ENCODE results near the gene FIS1. TPM values are rescaled to one million over a fixed set of nuclear protein-coding genes. Genes with fewer than 3 reads are reported as not detected.
"Not testable (repeated sequence)": the region's sequence is repeated elsewhere in the genome, so short reads cannot be mapped to it uniquely, and the experiment has no call there.

Gene FIS1
- total and polyA plus RNA-seq, 10 of the 15 experiments (the other 5 are each of a cell fraction or from before 2014, with no cell fraction given) = 83.4 to 149 (median 108) TPM

DNA sequence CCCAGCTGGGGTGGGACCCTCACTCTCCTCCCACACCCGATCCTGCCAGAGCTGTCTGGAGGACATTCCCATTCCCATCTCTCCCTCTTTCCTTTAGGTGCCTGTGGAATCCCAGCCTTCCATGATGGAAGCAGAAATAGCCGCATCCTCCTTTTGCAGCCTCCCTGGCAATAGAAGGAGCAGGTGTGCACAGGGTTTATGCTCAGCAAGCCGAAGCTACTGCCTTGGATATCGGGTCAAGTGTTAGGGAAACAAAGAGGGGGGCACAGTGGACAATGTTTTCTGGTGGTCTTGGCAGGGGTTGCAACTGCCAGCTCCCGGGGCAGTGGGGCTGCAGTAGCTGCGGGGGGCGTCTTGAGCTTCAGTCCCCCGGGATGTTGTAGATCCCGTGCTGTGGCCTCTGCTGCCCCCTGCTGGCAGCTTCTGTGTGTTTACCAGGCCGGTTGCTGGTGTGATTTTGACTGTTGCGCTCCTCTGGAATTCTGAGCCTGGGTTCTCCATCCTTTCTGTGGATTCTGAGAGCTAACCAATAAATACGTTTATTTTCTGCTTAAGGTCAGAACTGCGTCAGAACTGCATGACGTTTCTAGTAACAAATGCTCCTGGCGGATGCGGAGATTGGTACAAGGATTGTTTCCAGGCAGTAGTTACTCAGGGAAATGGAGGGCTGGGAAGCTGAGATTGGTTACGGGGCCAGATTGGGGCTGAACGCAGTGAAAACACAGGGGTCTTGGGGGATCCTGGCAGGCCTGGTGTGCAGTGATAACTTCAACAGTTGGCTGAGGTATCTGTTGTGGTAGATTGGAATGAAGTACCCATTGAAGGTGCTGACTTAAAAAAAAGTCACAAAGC is 45.5 kb upstream of the FIS1 start:
- FAIRE-seq (peak; percentile 92), ATAC-seq (peak; percentile 83)
- ChIA-PET RAD21 (ENCODE audit: unreplicated experiment) (interaction anchor here (0.5 to 2.4 kb wide), 7 partner anchors 31 to 149 kb away, joined by 3 to 16 read pairs (median 4); partner anchors contain the start of gene IFT22), SMC1A (ENCODE audit: uncharacterized antibody, unreplicated experiment) (interaction anchor here (0.6 to 3.8 kb wide), 9 partner anchors 31 to 520 kb away, joined by 3 to 31 read pairs (median 4); partner anchors contain the start of gene ZNHIT1), CTCF (interaction anchor here (0.7 to 6.1 kb wide), 27 partner anchors 8 to 1425 kb away, joined by 3 to 97 read pairs (median 4); partner anchors contain the start of genes AZGP1, FIS1, IFT22 and PLOD3)
- H3K4me3 ChIP-seq; H2AFZ ChIP-seq (ENCODE audit: control insufficient read depth, low read depth, low read length); intact Hi-C loops (cut with micrococcal nuclease; ENCODE audit: unreplicated experiment); in situ Hi-C loops (cut with MboI); H4K20me1 ChIP-seq (ENCODE audit: control insufficient read depth, insufficient read depth); H3K79me2 ChIP-seq (ENCODE audit: control insufficient read depth, insufficient read depth, low read length); H3K9ac ChIP-seq (ENCODE audit: control insufficient read depth, insufficient read depth, low read length); H3K36me3 ChIP-seq (ENCODE audit: control insufficient read depth in 2 of 2, insufficient read depth in 2 of 2, low read length in 1 of 2); H3K9me3 ChIP-seq (replicated peaks; ENCODE audit: control insufficient read depth, insufficient read depth, low read length); BruUV-seq (replicated peaks); H3K4me1 ChIP-seq (ENCODE audit: control insufficient read depth, insufficient read depth, low read length); H3K27ac ChIP-seq (ENCODE audit: control insufficient read depth, insufficient read depth); DNase-seq (ENCODE audit: low read depth, low spot score); POLR2A ChIA-PET; H3K27me3 ChIP-seq (replicated peaks in 1 of 2; ENCODE audit: control insufficient read depth in 2 of 2, insufficient read depth in 2 of 2, low read length in 1 of 2); H3K4me2 ChIP-seq (ENCODE audit: control insufficient read depth, insufficient read depth): not testable (repeated sequence)
- TF ChIP-seq EGR1 (IDR thresholded peaks at IDR 0.05; ENCODE audit: borderline replicate concordance in 1 of 2, low read depth in 2 of 2, low read length in 2 of 2) (0 out of 3 replicates have a peak, but pooled peaks of 1 of the 2 experiments have one; percentile 34), SMC3 (IDR thresholded peaks at IDR 0.05; ENCODE audit: borderline replicate concordance, low read length) (0 out of 2 replicates have a peak, but pooled peaks have one; percentile 8), BHLHE40 (IDR thresholded peaks at IDR 0.05; ENCODE audit: borderline replicate concordance in 1 of 2, low read depth in 2 of 2, low read length in 1 of 2) (peak; percentile 46 to 77; a peak in 3 of 4 replicates), MEF2B (IDR thresholded peaks at IDR 0.05; ENCODE audit: partially characterized antibody, poor library complexity, severe bottlenecking) (peak; percentile 70)
- TF ChIP-seq, protein P1, sequence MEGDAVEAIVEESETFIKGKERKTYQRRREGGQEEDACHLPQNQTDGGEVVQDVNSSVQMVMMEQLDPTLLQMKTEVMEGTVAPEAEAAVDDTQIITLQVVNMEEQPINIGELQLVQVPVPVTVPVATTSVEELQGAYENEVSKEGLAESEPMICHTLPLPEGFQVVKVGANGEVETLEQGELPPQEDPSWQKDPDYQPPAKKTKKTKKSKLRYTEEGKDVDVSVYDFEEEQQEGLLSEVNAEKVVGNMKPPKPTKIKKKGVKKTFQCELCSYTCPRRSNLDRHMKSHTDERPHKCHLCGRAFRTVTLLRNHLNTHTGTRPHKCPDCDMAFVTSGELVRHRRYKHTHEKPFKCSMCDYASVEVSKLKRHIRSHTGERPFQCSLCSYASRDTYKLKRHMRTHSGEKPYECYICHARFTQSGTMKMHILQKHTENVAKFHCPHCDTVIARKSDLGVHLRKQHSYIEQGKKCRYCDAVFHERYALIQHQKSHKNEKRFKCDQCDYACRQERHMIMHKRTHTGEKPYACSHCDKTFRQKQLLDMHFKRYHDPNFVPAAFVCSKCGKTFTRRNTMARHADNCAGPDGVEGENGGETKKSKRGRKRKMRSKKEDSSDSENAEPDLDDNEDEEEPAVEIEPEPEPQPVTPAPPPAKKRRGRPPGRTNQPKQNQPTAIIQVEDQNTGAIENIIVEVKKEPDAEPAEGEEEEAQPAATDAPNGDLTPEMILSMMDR (IDR thresholded peaks at IDR 0.05 in 2 of 3, conservative IDR thresholded peaks at IDR 0.05 in 1 of 3; ENCODE audit: control insufficient read depth in 2 of 3, extremely low read depth in 1 of 3, insufficient read depth in 1 of 3, low read depth in 3 of 3, low read length in 3 of 3) = peak; percentile 30 to 53 (median 51)
- WGBS (ENCODE audit: insufficient coverage, insufficient replicate concordance, low lambda C conversion rate, missing lambda C conversion rate) = 14% methylated on average over 18 of the region's 18 CpGs
